Neuron (in vitro differentiated cells): ENCODE measurements around the gene EDN1.

Experiments
- H2AFZ ChIP-seq: one replicate; pipeline ENCODE4 v1.6.1; 2013; ENCODE audit warnings: low read depth, mild to moderate bottlenecking, inconsistent platforms, low read length, moderate library complexity
- H3K27me3 ChIP-seq: one replicate; pipeline ENCODE4 v1.6.1; 2013; ENCODE audit warnings: low read length; ENCODE audit not compliant: insufficient read depth
- H3K36me3 ChIP-seq: one replicate; pipeline ENCODE4 v1.6.1; 2013; ENCODE audit warnings: low read length; ENCODE audit not compliant: insufficient read depth
- H3K4me1 ChIP-seq: one replicate; pipeline ENCODE4 v1.6.1; 2013; ENCODE audit warnings: low read length; ENCODE audit not compliant: insufficient read depth
- H3K4me3 ChIP-seq: 2 replicates; pipeline ENCODE4 v1.5.1; 2013; ENCODE audit warnings: mild to moderate bottlenecking, low read length, moderate library complexity
- H3K9me3 ChIP-seq: one replicate; pipeline ENCODE4 v1.6.1; 2013; ENCODE audit warnings: low read length

EDN1 gene

DNA sequence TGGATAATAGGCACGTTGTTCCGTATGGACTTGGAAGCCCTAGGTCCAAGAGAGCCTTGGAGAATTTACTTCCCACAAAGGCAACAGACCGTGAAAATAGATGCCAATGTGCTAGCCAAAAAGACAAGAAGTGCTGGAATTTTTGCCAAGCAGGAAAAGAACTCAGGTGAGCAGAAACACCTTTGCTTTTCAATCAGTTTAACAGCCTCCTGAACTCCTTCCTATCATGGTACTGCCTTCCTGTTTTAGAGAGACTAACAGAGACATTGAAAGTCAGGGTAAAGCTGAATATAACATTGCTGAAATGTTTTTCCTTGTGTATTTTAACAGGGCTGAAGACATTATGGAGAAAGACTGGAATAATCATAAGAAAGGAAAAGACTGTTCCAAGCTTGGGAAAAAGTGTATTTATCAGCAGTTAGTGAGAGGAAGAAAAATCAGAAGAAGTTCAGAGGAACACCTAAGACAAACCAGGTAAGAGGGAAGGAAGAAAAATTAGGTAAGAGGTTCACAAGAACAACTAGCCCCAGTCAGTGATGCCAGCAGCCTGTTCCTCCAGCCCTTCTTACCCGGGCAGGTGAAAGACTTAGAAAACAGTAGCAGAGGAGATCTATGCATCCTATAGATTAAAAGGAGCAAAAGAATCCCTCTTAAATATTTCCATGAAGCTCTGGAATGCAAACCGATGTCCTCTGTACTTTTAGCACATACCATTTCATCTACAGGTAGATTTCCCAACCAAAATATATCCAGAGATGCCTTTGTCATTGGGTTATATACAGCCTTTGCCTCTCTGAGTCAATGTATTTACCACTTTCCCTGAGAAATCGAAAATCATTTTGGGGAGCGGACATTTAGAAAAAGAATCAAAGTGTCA is 4.0 kb downstream of the EDN1 start:
- no peak overlapping the region for H2AFZ ChIP-seq
- peaks cover 13% of the 10 kb centered on the region for H3K4me1 ChIP-seq
- no peak overlapping the region for H3K4me3 ChIP-seq
- no peaks in the 10 kb centered on the region for H3K9me3 ChIP-seq
- H3K36me3 ChIP-seq: no peaks in the 10 kb centered on the region
- peaks cover 10% of the 10 kb centered on the region for H3K27me3 ChIP-seq

DNA sequence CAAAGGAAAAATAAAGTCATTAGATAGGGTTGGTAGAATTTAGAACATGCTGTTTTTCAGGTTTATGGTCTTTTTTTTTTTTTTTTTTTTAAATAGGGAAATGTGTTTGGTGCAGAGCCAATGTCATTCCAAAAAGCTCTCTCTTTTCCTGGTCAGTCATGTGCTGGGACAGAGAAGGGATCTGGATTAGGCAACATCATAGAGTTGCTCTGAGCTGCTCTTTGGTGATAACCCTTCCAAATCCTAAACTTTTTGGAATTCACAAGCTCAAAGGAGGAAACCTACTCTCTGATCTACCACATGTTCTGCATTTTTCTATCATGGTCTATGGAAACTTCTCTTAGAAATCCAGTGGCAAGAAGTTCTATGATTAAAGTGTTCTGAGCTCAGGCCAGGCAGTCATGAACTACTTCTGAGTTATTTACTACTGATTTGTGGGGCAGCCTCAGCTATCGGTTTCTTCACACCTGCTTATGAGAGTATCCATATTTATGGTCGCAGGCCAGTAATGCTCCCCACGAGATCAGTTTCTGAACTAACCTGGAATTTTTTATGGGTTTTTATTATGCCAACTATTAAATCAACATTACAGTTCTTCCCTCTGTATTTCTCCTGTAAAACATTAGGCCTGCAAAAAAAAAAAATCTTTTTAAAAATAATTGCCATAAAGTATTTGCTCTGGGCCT is 4.8 kb downstream of the EDN1 start:
- H3K27me3 ChIP-seq: peaks cover 7% of the 10 kb centered on the region
- no peaks in the 10 kb centered on the region for H3K9me3 ChIP-seq
- H2AFZ ChIP-seq: no peak overlapping the region
- no peak overlapping the region for H3K4me3 ChIP-seq
- H3K4me1 ChIP-seq: peaks cover 8% of the 10 kb centered on the region
- H3K36me3 ChIP-seq: no peaks in the 10 kb centered on the region

- Histone ChIP-seq H3K36me3 (no peaks in the 10 kb centered on the region), H3K27me3 (peaks cover 7% of the 10 kb centered on the region), H3K4me3 (no peak overlapping the region)
Observed at GRCh38 chr6:12295558-12296254, 5.5 kb downstream of the EDN1 start.

DNA sequence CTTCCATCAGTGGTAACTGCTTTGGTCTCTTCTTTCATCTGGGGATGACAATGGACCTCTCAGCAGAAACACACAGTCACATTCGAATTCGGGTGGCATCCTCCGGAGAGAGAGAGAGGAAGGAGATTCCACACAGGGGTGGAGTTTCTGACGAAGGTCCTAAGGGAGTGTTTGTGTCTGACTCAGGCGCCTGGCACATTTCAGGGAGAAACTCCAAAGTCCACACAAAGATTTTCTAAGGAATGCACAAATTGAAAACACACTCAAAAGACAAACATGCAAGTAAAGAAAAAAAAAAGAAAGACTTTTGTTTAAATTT is 6.1 kb downstream of the EDN1 start:
- Histone ChIP-seq H3K27me3 (peaks cover 7% of the 10 kb centered on the region), H3K4me3 (no peak overlapping the region), H3K9me3 (no peaks in the 10 kb centered on the region), H2AFZ (no peak overlapping the region), H3K36me3 (no peaks in the 10 kb centered on the region), H3K4me1 (no peaks in the 10 kb centered on the region)

More at GRCh38 chr6:12295558-12296254, 5.5 kb downstream of the EDN1 start:
- H2AFZ ChIP-seq: no peak overlapping the region
- no peaks in the 10 kb centered on the region for H3K9me3 ChIP-seq
- peaks cover 3% of the 10 kb centered on the region for H3K4me1 ChIP-seq

GRCh38 chr6:12296604-12297003 is 6.4 kb downstream of the EDN1 start:
- Histone ChIP-seq H3K9me3 (no peaks in the 10 kb centered on the region), H3K4me3 (no peak overlapping the region), H3K27me3 (peaks cover 6% of the 10 kb centered on the region), H2AFZ (no peak overlapping the region), H3K36me3 (no peaks in the 10 kb centered on the region), H3K4me1 (no peaks in the 10 kb centered on the region)

DNA sequence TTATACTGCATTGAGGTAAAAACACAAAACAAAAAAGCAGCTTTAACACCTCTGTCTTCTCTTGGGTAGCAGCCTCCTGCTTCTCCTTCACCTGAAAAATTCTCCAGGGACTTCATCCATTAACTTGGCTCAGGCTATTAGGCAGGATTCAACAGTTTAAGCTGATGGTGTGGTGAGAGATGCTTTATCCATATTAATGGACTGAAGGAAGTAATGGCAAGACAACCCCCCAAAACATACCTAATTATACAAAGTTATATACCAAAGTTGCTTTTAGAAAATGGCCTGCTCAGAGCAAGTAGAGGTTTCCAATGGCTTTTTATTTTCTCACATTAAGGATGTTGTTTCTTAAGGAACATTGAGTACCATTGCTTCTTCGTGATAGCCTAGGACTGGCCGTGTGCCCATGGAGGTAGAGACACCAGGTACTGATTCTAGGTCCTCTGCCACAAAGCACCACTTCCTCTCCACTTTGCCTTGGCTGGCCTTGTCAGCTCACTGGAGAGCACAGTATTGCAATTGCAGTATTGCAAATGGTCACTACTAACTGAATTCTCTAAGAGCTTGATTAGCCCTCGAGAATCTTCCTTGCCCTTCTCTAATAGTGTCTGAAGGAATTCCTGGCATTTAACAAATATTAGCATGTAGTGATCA is 7.3 kb downstream of the EDN1 start:
- H3K27me3 ChIP-seq: peaks cover 2% of the 10 kb centered on the region

GRCh38 chr6:12298017-12298978 is 8.1 kb downstream of the EDN1 start:
- H3K36me3 ChIP-seq: no peaks in the 10 kb centered on the region
- no peak overlapping the region for H2AFZ ChIP-seq
- H3K4me1 ChIP-seq: no peaks in the 10 kb centered on the region
- H3K27me3 ChIP-seq: peaks cover 2% of the 10 kb centered on the region
- H3K9me3 ChIP-seq: no peaks in the 10 kb centered on the region
- H3K4me3 ChIP-seq: no peak overlapping the region

More for the DNA sequence above, 7.3 kb downstream of the EDN1 start:
- Histone ChIP-seq H3K9me3 (no peaks in the 10 kb centered on the region), H3K4me3 (no peak overlapping the region), H2AFZ (no peak overlapping the region), H3K4me1 (no peaks in the 10 kb centered on the region), H3K36me3 (no peaks in the 10 kb centered on the region)

GRCh38 chr6:12298995-12299394 is 8.8 kb downstream of the EDN1 start:
- H2AFZ ChIP-seq: no peak overlapping the region
- no peaks in the 10 kb centered on the region for H3K36me3 ChIP-seq
- H3K27me3 ChIP-seq: peaks cover 2% of the 10 kb centered on the region
- H3K9me3 ChIP-seq: no peaks in the 10 kb centered on the region
- no peak overlapping the region for H3K4me3 ChIP-seq
- H3K4me1 ChIP-seq: no peaks in the 10 kb centered on the region

DNA sequence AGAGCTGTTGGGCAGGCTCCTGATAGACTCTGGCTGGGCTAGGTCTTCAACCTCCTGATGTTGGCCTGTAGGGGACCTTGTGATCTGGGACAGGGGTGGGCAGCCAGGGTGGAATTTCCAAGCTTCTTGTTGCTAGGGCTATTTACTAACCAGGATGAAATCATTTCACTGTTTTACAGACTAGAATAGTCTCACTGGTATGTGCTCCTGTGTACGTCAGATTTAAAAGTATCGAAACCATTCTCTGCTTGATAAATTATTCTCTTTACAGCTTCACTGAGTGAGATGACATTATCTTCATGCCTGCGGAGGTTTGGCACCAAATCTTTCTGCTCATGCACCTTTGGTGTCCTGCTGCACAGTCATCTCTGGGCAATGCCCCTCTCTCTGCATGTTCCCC is 10.9 kb downstream of the EDN1 start:
- no peak overlapping the region for H3K4me3 ChIP-seq
- H3K9me3 ChIP-seq: no peaks in the 10 kb centered on the region
- no peaks in the 10 kb centered on the region for H3K36me3 ChIP-seq
- H3K27me3 ChIP-seq: peaks cover 2% of the 10 kb centered on the region
- H3K4me1 ChIP-seq: no peaks in the 10 kb centered on the region
- no peak overlapping the region for H2AFZ ChIP-seq

GRCh38 chr6:12304487-12304886 is 14.3 kb downstream of the EDN1 start:
- Histone ChIP-seq H3K27me3 (no peaks in the 10 kb centered on the region), H3K36me3 (no peaks in the 10 kb centered on the region)

GRCh38 chr6:12309070-12309469 is 18.9 kb downstream of the EDN1 start:
- no peak overlapping the region for H3K4me3 ChIP-seq
- no peaks in the 10 kb centered on the region for H3K27me3 ChIP-seq
- H3K4me1 ChIP-seq: no peaks in the 10 kb centered on the region
- no peak overlapping the region for H2AFZ ChIP-seq
- H3K36me3 ChIP-seq: no peaks in the 10 kb centered on the region
- H3K9me3 ChIP-seq: no peaks in the 10 kb centered on the region

More at GRCh38 chr6:12304487-12304886, 14.3 kb downstream of the EDN1 start:
- Histone ChIP-seq H3K9me3 (no peaks in the 10 kb centered on the region), H2AFZ (no peak overlapping the region), H3K4me3 (no peak overlapping the region), H3K4me1 (no peaks in the 10 kb centered on the region)

DNA sequence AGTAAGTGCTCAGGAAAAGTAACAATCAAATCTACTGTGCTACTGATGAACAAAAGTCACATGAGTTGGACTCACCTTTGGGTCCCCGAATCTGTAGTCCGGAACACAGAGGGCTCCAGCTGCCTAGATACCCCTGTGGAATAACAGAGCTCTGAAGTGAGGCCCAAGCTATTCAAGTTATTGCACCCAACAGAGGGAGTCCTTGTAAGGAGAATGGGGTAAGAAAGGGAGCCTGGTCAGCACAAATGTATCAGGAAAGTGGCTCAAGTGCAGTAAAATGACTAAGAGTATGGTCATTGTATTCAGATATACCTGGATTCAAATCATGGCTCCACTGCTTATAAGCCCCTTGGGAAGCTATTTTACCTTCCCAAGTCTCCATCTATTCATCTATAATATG is 20.9 kb downstream of the EDN1 start:
- H3K27me3 ChIP-seq: no peaks in the 10 kb centered on the region
- no peak overlapping the region for H3K4me3 ChIP-seq
- H3K4me1 ChIP-seq: no peaks in the 10 kb centered on the region
- H3K9me3 ChIP-seq: no peaks in the 10 kb centered on the region
- no peaks in the 10 kb centered on the region for H3K36me3 ChIP-seq
- no peak overlapping the region for H2AFZ ChIP-seq
